Fibroblast of the aortic adventitia (primary cell): ENCODE data around the gene KIAA0232. TPM values are rescaled to one million over a fixed set of nuclear protein-coding genes. Genes with fewer than 3 reads are reported as not detected.

Source experiments
- DNase-seq: peaks from one replicate; pipeline ENCODE4 v3.0.0-alpha.2; 2010; ENCODE audit warnings: low read depth
- H3K4me3 ChIP-seq: 2 replicates; pipeline ENCODE4 v1.5.1; 2011; ENCODE audit warnings: low read depth, mild to moderate bottlenecking, control low read depth, low read length, moderate library complexity
- total RNA-seq: library from RNA; depleted of rRNA; stranded (reverse); fragments of >200 nt; gene quantifications from 2 replicates; pipeline ENCODE4 v1.2.3, GENCODE V29; 2012; ENCODE audit warnings: low replicate concordance
- TF ChIP-seq, protein P1 (sequence below): IDR thresholded peaks from 2 replicates; pipeline ENCODE4 v1.5.1; 2011; ENCODE audit warnings: mild to moderate bottlenecking, low read length, control low read depth, inconsistent platforms; ENCODE audit not compliant: insufficient read depth

KIAA0232 gene
- total RNA-seq, 1 donor, result 28.7 TPM

DNA sequence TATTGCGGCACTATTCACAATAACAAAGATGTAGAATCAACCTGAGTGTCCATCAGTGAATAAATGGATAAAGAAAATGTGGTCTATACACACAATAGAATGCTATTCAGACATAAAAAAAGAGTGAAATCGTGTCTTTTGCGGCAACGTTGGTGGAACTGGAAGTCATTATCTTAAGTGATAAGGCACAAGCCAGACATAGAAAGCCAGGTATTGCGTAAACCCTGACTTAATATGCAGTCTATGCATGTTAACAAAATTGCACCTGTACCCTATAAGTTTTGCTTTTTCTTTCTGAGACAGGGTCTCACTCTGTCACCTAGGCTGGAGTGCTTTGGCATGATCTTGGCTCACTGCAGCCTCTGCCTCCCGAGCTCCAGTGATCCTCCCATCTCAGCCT, 28.6 kb downstream of the KIAA0232 start:
- no peak for DNase-seq
- H3K4me3 ChIP-seq, result no peak overlapping the region
- TF ChIP-seq, protein P1, sequence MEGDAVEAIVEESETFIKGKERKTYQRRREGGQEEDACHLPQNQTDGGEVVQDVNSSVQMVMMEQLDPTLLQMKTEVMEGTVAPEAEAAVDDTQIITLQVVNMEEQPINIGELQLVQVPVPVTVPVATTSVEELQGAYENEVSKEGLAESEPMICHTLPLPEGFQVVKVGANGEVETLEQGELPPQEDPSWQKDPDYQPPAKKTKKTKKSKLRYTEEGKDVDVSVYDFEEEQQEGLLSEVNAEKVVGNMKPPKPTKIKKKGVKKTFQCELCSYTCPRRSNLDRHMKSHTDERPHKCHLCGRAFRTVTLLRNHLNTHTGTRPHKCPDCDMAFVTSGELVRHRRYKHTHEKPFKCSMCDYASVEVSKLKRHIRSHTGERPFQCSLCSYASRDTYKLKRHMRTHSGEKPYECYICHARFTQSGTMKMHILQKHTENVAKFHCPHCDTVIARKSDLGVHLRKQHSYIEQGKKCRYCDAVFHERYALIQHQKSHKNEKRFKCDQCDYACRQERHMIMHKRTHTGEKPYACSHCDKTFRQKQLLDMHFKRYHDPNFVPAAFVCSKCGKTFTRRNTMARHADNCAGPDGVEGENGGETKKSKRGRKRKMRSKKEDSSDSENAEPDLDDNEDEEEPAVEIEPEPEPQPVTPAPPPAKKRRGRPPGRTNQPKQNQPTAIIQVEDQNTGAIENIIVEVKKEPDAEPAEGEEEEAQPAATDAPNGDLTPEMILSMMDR, result no peak

DNA sequence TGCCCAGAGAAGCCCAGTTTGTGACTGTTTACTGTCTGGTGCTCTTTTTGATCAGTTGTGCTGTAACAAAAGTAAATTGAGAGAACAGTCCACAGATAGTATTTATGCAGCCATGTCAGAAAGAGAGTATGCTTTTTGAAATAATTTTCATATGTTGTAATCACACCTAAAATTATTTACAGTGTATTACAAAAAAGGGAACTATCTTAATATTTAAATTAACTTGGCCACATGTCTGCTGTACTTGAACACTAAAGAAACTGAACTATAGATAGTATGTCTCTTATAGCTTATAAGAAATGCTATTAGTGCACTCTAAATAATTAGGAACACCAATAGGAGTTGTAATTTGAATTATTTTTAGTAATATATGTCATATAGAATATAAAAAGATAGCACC, 30.2 kb downstream of the KIAA0232 start:
- DNase-seq, result no peak
- TF ChIP-seq, protein P1, result no peak

DNA sequence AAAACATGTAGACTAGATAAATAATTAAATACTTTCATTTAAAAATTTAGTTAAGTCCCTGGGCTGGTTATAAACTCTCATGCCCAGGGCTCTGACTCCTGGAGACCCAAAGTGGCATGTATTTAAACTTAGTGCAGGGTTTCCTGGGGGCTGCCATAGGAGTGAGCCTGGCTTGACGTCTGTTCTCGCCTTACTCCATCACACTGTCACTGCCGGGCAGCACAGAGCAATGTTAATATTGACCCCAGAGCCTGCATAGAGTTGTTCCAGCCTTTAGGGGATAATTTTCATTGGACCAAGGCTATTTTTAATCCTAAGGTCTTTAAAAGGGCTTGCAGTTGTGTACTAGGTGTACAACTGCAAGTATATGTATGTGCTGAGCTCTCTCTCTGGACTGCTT, 31.2 kb downstream of the KIAA0232 start:
- TF ChIP-seq, protein P1, result no peak
- DNase-seq, result no peak
- H3K4me3 ChIP-seq, result no peak overlapping the region

More for the DNA sequence above, 30.2 kb downstream of the KIAA0232 start:
- H3K4me3 ChIP-seq, result no peak overlapping the region

DNA sequence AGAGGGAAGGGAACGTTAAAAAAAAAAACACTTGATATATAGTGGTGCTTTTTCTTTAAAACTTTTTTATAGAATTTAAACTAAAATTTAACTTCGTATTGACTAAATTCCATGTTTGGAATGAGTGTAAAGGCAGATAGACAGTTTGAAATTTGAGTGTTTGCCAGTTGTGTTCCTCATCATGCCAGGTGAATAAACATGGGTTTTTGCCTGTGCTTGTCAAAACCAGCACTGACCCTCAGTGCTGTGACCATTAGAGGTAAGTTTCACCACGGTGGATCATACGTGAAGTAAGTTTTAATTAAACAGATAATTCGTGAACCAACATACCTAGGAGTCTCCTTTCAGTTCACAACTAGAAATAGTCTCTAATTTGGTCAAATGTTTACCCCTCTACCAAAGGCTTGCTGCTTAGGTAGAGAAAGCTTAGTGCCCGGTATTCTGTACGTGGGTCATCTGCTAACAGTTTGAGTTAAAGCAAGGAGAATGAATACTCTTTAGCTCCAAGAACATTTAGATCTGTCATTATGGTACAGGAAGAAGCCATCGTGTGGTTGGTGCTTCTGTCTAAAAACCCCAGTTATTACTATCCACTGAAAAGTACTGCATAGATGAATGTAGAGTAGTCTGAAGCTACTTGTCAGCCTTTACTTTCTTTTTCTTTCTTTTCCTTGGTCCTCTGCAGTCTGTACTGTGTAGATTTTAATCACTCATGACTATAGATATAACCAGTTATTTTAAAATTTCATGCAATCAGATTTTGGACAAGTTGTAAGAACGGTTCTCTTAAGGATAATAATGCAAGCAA, 32.7 kb downstream of the KIAA0232 start:
- no peak for DNase-seq
- TF ChIP-seq, protein P1, result no peak
- no peak overlapping the region for H3K4me3 ChIP-seq

DNA sequence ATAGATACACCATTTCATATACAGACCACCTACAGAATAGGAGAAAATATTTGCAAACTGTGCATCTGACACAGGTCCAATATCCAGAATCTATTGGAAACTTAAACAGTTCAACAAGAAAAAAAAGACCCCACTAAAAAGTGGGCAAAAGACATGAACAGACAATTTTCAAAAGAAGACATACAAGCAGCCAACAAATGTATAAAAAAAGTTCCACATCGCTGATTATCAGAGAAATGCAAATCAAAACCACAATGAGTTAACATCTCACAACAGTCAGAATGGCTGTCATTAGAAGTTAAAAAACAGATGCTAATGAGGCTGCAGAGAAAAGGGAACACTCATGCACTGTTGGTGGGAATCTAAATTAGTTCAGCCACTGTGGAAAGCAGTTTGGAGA, 36.8 kb downstream of the KIAA0232 start:
- no peak for DNase-seq
- H3K4me3 ChIP-seq, result no peak overlapping the region
- TF ChIP-seq, protein P1, result no peak

DNA sequence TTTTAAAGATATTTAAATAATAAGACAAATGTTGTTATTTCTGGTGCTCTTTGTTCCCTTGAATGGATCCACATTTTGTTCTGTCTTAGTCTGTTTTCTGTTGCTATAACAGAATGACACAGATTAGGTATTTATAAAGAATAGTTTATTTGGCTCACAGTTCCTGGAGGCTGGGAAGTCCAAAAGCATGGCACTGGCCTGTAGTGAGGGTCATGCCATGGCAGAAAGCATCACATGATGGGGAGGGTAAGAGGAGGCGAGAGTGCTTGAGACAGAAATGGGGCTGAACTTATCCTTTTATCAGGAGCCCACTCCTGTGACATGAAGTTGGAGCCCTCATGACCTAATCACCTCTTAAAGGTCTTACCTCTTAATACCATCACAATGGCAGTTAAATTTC, 38.2 kb downstream of the KIAA0232 start:
- no peak for DNase-seq

More for the DNA sequence above, 38.2 kb downstream of the KIAA0232 start:
- H3K4me3 ChIP-seq, result no peak overlapping the region
- TF ChIP-seq, protein P1, result no peak
